OCI-LY3 (cell line): Measurements from ENCODE around the gene GAS2.

Source experiments
- H2AFZ ChIP-seq: fragments of 200-600, 300-600 bp; shearing (Covaris generic); 2 replicates; pipeline ENCODE4 v1.6.0; 2014; ENCODE audit warnings: antibody characterized with exemption, low read depth, low read length
- H3K27ac ChIP-seq: fragments of 200-600, 300-600 bp; sonication (generic); 2 replicates; pipeline ENCODE4 v1.5.1; 2014; ENCODE audit warnings: mild to moderate bottlenecking, low read length, moderate library complexity, mixed read lengths
- H3K27me3 ChIP-seq: fragments of 200-600, 300-600 bp; sonication (generic); 2 replicates; pipeline ENCODE4 v1.6.1; 2014; ENCODE audit warnings: low read depth, low read length, mixed read lengths
- H3K36me3 ChIP-seq: fragments of 200-600, 300-600 bp; sonication (generic); replicated peaks from 2 replicates; pipeline ENCODE3; 2014; ENCODE audit warnings: low read depth, low read length, mixed read lengths
- H3K4me1 ChIP-seq: fragments of 300-600, 200-600 bp; sonication (generic); 2 replicates; pipeline ENCODE4 v1.6.1; 2014; ENCODE audit warnings: low read length, mixed read lengths
- H3K4me2 ChIP-seq: fragments of 200-600, 300-600 bp; sonication (generic); 2 replicates; pipeline ENCODE4 v1.6.1; 2014; ENCODE audit warnings: low read length, mixed read lengths
- H3K4me3 ChIP-seq: fragments of 300-600, 200-600 bp; sonication (generic); 2 replicates; pipeline ENCODE4 v1.5.1; 2014; ENCODE audit warnings: antibody characterized with exemption, mild to moderate bottlenecking, low read length, moderate library complexity
- H3K79me2 ChIP-seq: fragments of 300-600, 200-600 bp; shearing (Covaris generic); 2 replicates; pipeline ENCODE4 v1.6.1; 2014; ENCODE audit warnings: mild to moderate bottlenecking, low read length, mixed read lengths
- H3K9ac ChIP-seq: fragments of 300-600, 200-600 bp; shearing (Covaris generic); 2 replicates; pipeline ENCODE4 v1.6.0; 2014; ENCODE audit warnings: mild to moderate bottlenecking, low read length, moderate library complexity
- H3K9me3 ChIP-seq: fragments of 200-600, 300-600 bp; shearing (Covaris generic); 2 replicates; pipeline ENCODE4 v1.6.1; 2014; ENCODE audit warnings: low read length, mixed read lengths; ENCODE audit not compliant: insufficient read depth
- H4K20me1 ChIP-seq: fragments of 200-600, 300-600 bp; sonication (generic); 2 replicates; pipeline ENCODE4 v1.6.1; 2016; ENCODE audit warnings: low read length, mixed read lengths; ENCODE audit not compliant: insufficient read depth
- EZH2phosphoT487 ChIP-seq: fragments of 200-600 bp; shearing (Covaris generic); IDR thresholded peaks from 2 replicates; pipeline ENCODE4 v1.6.1; 2018; ENCODE audit warnings: antibody characterized with exemption, mixed run types, low read depth
- TF ChIP-seq, protein P1 (sequence below): fragments of 200-600, 300-600 bp; sonication (generic); IDR thresholded peaks from 2 replicates; pipeline ENCODE4 v1.5.1; 2014; ENCODE audit warnings: antibody characterized with exemption, low read length, low read depth

GAS2 gene

DNA sequence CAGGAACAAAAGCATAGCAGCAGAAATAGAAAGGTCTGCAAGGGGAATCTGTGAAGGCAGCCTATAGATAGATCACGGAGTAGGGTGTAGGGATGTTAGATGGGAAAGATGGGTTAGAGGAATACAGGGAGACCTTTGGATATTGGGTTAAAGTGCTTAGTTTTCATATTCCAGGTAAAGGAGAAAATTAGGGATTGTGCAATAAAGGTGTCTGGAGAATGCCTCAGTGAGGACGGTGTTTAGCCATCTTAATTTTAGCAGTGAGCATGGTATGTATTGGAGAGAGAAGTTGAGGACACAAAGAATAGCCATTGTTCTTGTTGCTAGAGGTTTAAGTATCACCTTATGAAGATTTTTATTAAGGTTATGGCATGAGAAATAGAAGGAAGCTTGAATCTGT lies 17.7 kb downstream of the GAS2 start:
- H3K36me3 ChIP-seq, result no peaks in the 10 kb centered on the region
- no peaks in the 10 kb centered on the region for H4K20me1 ChIP-seq
- no peak overlapping the region for H3K27ac ChIP-seq
- no peaks in the 10 kb centered on the region for H3K27me3 ChIP-seq
- H3K9ac ChIP-seq, result no peak overlapping the region
- no peak for TF ChIP-seq EZH2phosphoT487
- TF ChIP-seq, protein P1, sequence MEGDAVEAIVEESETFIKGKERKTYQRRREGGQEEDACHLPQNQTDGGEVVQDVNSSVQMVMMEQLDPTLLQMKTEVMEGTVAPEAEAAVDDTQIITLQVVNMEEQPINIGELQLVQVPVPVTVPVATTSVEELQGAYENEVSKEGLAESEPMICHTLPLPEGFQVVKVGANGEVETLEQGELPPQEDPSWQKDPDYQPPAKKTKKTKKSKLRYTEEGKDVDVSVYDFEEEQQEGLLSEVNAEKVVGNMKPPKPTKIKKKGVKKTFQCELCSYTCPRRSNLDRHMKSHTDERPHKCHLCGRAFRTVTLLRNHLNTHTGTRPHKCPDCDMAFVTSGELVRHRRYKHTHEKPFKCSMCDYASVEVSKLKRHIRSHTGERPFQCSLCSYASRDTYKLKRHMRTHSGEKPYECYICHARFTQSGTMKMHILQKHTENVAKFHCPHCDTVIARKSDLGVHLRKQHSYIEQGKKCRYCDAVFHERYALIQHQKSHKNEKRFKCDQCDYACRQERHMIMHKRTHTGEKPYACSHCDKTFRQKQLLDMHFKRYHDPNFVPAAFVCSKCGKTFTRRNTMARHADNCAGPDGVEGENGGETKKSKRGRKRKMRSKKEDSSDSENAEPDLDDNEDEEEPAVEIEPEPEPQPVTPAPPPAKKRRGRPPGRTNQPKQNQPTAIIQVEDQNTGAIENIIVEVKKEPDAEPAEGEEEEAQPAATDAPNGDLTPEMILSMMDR, result no peak
- H2AFZ ChIP-seq, result no peak overlapping the region
- H3K79me2 ChIP-seq, result no peaks in the 10 kb centered on the region
- H3K4me1 ChIP-seq, result peaks cover 13% of the 10 kb centered on the region
- H3K4me2 ChIP-seq, result no peak overlapping the region
- H3K4me3 ChIP-seq, result no peak overlapping the region
- no peaks in the 10 kb centered on the region for H3K9me3 ChIP-seq

- TF ChIP-seq EZH2phosphoT487, result no peak
- TF ChIP-seq, protein P1, result no peak
- H3K36me3 ChIP-seq, result no peaks in the 10 kb centered on the region
- H4K20me1 ChIP-seq, result no peaks in the 10 kb centered on the region
- no peak overlapping the region for H3K4me3 ChIP-seq
- H3K4me2 ChIP-seq, result no peak overlapping the region
- H2AFZ ChIP-seq, result no peak overlapping the region
- H3K27me3 ChIP-seq, result no peaks in the 10 kb centered on the region
- no peaks in the 10 kb centered on the region for H3K9me3 ChIP-seq
- H3K9ac ChIP-seq, result no peak overlapping the region
- H3K4me1 ChIP-seq, result peaks cover 13% of the 10 kb centered on the region
- no peaks in the 10 kb centered on the region for H3K79me2 ChIP-seq
- no peak overlapping the region for H3K27ac ChIP-seq
Measured at GRCh38 chr11:22685111-22685510, 18.7 kb downstream of the GAS2 start.

GRCh38 chr11:22688914-22689313 lies 22.5 kb downstream of the GAS2 start:
- H3K4me1 ChIP-seq, result no peaks in the 10 kb centered on the region
- no peak overlapping the region for H3K9ac ChIP-seq
- H3K4me3 ChIP-seq, result no peak overlapping the region
- H2AFZ ChIP-seq, result no peak overlapping the region
- H4K20me1 ChIP-seq, result no peaks in the 10 kb centered on the region
- no peaks in the 10 kb centered on the region for H3K27me3 ChIP-seq
- H3K4me2 ChIP-seq, result no peak overlapping the region
- H3K27ac ChIP-seq, result no peak overlapping the region
- no peak for TF ChIP-seq EZH2phosphoT487
- TF ChIP-seq, protein P1, result no peak
- no peaks in the 10 kb centered on the region for H3K36me3 ChIP-seq
- no peaks in the 10 kb centered on the region for H3K79me2 ChIP-seq
- no peaks in the 10 kb centered on the region for H3K9me3 ChIP-seq

DNA sequence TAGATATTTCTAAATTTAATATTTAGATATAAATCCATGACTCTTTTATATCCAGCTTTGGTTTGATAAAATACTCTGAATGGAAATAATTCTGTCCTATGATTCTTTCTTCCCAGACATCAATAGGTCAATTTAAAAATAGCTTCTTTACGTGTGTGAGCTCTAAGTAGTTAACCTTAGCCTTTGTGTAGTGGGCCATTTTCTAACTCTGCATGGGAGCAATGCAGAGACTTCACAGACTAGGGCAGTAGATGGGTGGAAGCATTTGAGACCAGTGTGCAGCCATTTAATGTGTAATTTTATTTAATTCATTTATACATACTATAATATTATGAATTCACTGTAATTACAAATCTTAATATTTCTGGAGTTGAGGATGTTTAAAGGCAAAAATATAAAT lies 23.8 kb downstream of the GAS2 start:
- Histone ChIP-seq H3K27me3 (no peaks in the 10 kb centered on the region), H3K79me2 (no peaks in the 10 kb centered on the region), H3K4me3 (no peak overlapping the region), H3K9ac (no peak overlapping the region), H3K27ac (no peak overlapping the region), H2AFZ (no peak overlapping the region), H3K4me1 (no peaks in the 10 kb centered on the region), H3K36me3 (no peaks in the 10 kb centered on the region), H4K20me1 (no peaks in the 10 kb centered on the region), H3K4me2 (no peak overlapping the region), H3K9me3 (no peaks in the 10 kb centered on the region)
- TF ChIP-seq, protein P1, result no peak
- no peak for TF ChIP-seq EZH2phosphoT487
